Pancreas (tissue), 10 donors: Measurements from ENCODE around the gene SLC28A3. TPM values are rescaled to one million over a fixed set of nuclear protein-coding genes. Genes with fewer than 3 reads are reported as not detected.

Experiments
- ATAC-seq, 4 donors: fragments of 200-7000 bp; cut with Tn5 transposase; one replicate each; pipeline versions ENCODE4 v1.8.0 to v1.9.1; 2020; ENCODE audit warnings: mild to moderate bottlenecking in 4 of 4, moderate library complexity in 4 of 4
- DNase-seq, 6 donors: peaks; one replicate each; pipeline ENCODE4 v3.0.0-alpha.2; 2020
- FAIRE-seq: peaks from 2 replicates; lab custom pipeline; 2012; peaks lifted over from hg19 to GRCh38; lab: Jason Lieb, UNC
- H3K27ac ChIP-seq, 4 donors: fragments of 200-600 bp; sonication (generic); 1 replicate in 3 of 4; 2 replicates in 1 of 4; pipeline versions ENCODE4 v1.5.0 to v1.8.0; 2020
- H3K27me3 ChIP-seq, 4 donors: fragments of 200-600 bp; one replicate each; pipeline ENCODE4 v1.8.0; 2021
- H3K36me3 ChIP-seq, 3 donors: fragments of 200-600 bp; sonication (generic) in 1 of 3; one replicate each; pipeline versions ENCODE4 v1.5.0 to v1.8.0; 2020 to 2021
- H3K4me1 ChIP-seq, 3 donors: fragments of 200-600 bp; one replicate each; pipeline ENCODE4 v1.8.0; 2021
- H3K4me3 ChIP-seq, 4 donors: fragments of 200-600 bp; sonication (generic) in 2 of 4; one replicate each; pipeline versions ENCODE4 v1.5.0 to v1.8.0; 2020 to 2021
- H3K9me3 ChIP-seq, 4 donors: fragments of 200-600 bp; one replicate each; pipeline ENCODE4 v1.8.0; 2021
- WGBS, 2 donors: extraction: QIAGEN DNeasy Blood & Tissue Kit; methylation state at CpG; one replicate each; pipeline ENCODE4 v1.1.7; 2013; 5-methylcytosine and 5-hydroxymethylcytosine counted together
- intact Hi-C, 3 donors: fragments of 100-400 bp; cut with DNase I; formaldehyde crosslinking; loops; one replicate each; pipeline versions ENCODE4 v1.11.1 to v1.14.2; 2022
- polyA plus RNA-seq, 2 donors: library from polyadenylated mRNA; stranded (reverse); fragments of 200-250 nt; gene quantifications; one replicate each; pipeline ENCODE4 v1.2.3, GENCODE V29; 2013
- total RNA-seq, 6 donors: library from RNA; stranded (reverse); fragmentation: NEBNext Ultra II Directional in 4 of 6; extraction: Animal tissue kit (Norgen Biotek cat#: 25700) in 4 of 6; gene quantifications; one replicate each; pipeline versions ENCODE4 v1.2.1 to v1.2.4, GENCODE V29; 2021 to 2023
- TF ChIP-seq, protein P1 (sequence below), 4 donors: fragments of 200-600 bp; sonication (generic) in 3 of 4; IDR thresholded peaks; one replicate each; pipeline versions ENCODE4 v1.5.0 to v1.8.0; 2021; ENCODE audit warnings: antibody characterized with exemption in 4 of 4
- donor health status: healthy with polysubstance abuse.
- donor health status: DM: no; HTN: no; CAD: no; lungs with moderate emphysema.
- donor health status: DM: no; HTN: no; CAD: no.
- donor health status: control.
- donor health status: control.
- donor health status: Bipolar disorder and iron deficiency.
- donor health status: DM: yes; HTN: yes; CAD: no.
- donor health status: DM: no; HTN: no; CAD: no.
- donor health status: DM: no; HTN: no; CAD: no.
- donor health status: DM: yes; HTN: yes; CAD: no.

Gene SLC28A3
- total and polyA plus RNA-seq, 8 donors: 5.7 to 17.2 (median 7.9) TPM

GRCh38 chr9:84384617-84385016 lies 44.1 kb upstream of the SLC28A3 start:
- no peaks in the 10 kb centered on the region for H3K27me3 ChIP-seq
- H3K9me3 ChIP-seq: no peaks in the 10 kb centered on the region
- intact Hi-C loops: no loop called here
- H3K36me3 ChIP-seq: no peaks in the 10 kb centered on the region
- H3K27ac ChIP-seq: peak overlapping the region in 2 of 4 donors; percentile 40 to 57
- peaks cover 0 to 16% (median 10%) of the 10 kb centered on the region in 3 donors for H3K4me1 ChIP-seq
- H3K4me3 ChIP-seq: no peak overlapping the region
- TF ChIP-seq, protein P1, sequence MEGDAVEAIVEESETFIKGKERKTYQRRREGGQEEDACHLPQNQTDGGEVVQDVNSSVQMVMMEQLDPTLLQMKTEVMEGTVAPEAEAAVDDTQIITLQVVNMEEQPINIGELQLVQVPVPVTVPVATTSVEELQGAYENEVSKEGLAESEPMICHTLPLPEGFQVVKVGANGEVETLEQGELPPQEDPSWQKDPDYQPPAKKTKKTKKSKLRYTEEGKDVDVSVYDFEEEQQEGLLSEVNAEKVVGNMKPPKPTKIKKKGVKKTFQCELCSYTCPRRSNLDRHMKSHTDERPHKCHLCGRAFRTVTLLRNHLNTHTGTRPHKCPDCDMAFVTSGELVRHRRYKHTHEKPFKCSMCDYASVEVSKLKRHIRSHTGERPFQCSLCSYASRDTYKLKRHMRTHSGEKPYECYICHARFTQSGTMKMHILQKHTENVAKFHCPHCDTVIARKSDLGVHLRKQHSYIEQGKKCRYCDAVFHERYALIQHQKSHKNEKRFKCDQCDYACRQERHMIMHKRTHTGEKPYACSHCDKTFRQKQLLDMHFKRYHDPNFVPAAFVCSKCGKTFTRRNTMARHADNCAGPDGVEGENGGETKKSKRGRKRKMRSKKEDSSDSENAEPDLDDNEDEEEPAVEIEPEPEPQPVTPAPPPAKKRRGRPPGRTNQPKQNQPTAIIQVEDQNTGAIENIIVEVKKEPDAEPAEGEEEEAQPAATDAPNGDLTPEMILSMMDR (IDR thresholded peaks at IDR 0.05): no peak
- DNase-seq: no peak
- peak in 1 of 4 donors; percentile 36 for ATAC-seq
- WGBS, 2 donors: 39 to 55% methylated on average over 1 of the region's 1 CpG
- no peak for FAIRE-seq

DNA sequence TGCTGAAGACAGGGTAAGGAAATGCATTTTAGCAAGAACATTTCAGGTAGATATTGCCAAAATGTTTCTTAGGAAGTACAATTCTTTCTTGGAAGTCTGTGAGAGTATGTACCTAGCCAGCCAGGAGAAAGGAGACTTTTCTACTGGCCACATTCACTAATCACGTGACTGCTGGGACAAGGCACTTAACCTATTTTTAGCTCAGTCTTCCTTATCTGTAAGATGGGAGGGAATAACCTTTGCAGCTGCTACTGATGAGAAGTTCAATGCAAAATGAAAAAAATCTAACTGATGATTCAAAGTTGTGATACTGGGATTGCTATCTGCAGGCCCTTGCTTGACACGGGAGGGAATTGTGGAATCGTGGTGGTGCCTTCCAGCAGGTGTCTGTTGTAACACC lies 42.6 kb upstream of the SLC28A3 start:
- Histone ChIP-seq H3K27me3 (no peaks in the 10 kb centered on the region), H3K4me3 (no peak overlapping the region), H3K4me1 (peaks cover 0 to 16% (median 10%) of the 10 kb centered on the region in 3 donors), H3K27ac (no peak overlapping the region), H3K9me3 (no peaks in the 10 kb centered on the region), H3K36me3 (no peaks in the 10 kb centered on the region)
- DNase-seq: no peak
- intact Hi-C loops: no loop called here
- TF ChIP-seq, protein P1 (IDR thresholded peaks at IDR 0.05): no peak
- no peak for FAIRE-seq
- ATAC-seq: peak in 2 of 4 donors; percentile 35 to 49
- WGBS, 2 donors: 34 to 39% methylated on average over 3 of the region's 3 CpGs

GRCh38 chr9:84382720-84383119 lies 42.2 kb upstream of the SLC28A3 start:
- peak in 1 of 4 donors; percentile 13 for ATAC-seq
- FAIRE-seq: no peak
- Histone ChIP-seq H3K4me1 (peaks cover 0 to 16% (median 10%) of the 10 kb centered on the region in 3 donors), H3K36me3 (no peaks in the 10 kb centered on the region), H3K27me3 (no peaks in the 10 kb centered on the region), H3K9me3 (no peaks in the 10 kb centered on the region), H3K27ac (no peak overlapping the region), H3K4me3 (no peak overlapping the region)
- TF ChIP-seq, protein P1 (IDR thresholded peaks at IDR 0.05): no peak
- intact Hi-C loops: no loop called here
- WGBS, 2 donors: 18 to 27% methylated on average over 6 of the region's 6 CpGs
- DNase-seq: no peak

GRCh38 chr9:84381508-84381907 lies 41.0 kb upstream of the SLC28A3 start:
- Histone ChIP-seq H3K9me3 (no peaks in the 10 kb centered on the region), H3K4me1 (peaks cover 0 to 16% (median 10%) of the 10 kb centered on the region in 3 donors), H3K27ac (no peak overlapping the region), H3K4me3 (no peak overlapping the region), H3K36me3 (no peaks in the 10 kb centered on the region), H3K27me3 (no peaks in the 10 kb centered on the region)
- FAIRE-seq (no peak), DNase-seq (no peak), ATAC-seq (peak in 1 of 4 donors; percentile 22)
- intact Hi-C loops: no loop called here
- TF ChIP-seq, protein P1 (IDR thresholded peaks at IDR 0.05): no peak
- 47 to 51% methylated on average over 3 of the region's 3 CpGs for WGBS, 2 donors

DNA sequence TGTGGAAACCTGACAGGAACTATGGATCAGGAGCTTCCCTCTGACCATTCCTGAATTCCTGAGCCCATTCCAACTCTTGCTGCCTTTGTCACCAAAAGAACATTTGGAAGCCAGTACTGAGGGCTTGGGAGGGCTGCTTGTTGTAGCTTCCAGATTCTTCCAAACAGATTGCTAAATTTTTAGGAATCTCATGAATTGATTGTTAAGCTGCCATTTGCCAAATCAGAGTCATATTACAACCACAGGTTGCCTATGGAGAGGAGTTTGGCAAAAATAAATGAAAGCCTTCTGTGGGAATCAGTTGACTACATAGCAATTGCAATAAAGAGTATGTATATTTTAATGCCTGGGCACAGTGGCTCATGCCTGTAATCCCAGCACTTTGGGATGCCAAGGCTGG lies 39.2 kb upstream of the SLC28A3 start:
- no peak overlapping the region for H3K27ac ChIP-seq
- no peaks in the 10 kb centered on the region for H3K27me3 ChIP-seq
- no peaks in the 10 kb centered on the region for H3K9me3 ChIP-seq
- H3K36me3 ChIP-seq: no peaks in the 10 kb centered on the region
- TF ChIP-seq, protein P1 (IDR thresholded peaks at IDR 0.05): no peak
- intact Hi-C loops: no loop called here
- peaks cover 0 to 13% (median 10%) of the 10 kb centered on the region in 3 donors for H3K4me1 ChIP-seq
- DNase-seq: no peak
- ATAC-seq: no peak
- FAIRE-seq: no peak
- no peak overlapping the region for H3K4me3 ChIP-seq
